Activated CD4-positive, alpha-beta T cell treated with anti-CD3 and anti-CD28 coated beads, Interleukin-2, amount 10 ng/mL, durations not matched to agents 24 days and 14 days (primary cell): ENCODE measurements around the gene TM4SF4. TPM values are rescaled to one million over a fixed set of nuclear protein-coding genes. Genes with fewer than 3 reads are reported as not detected.
A peak's percentile ranks its signal among the peaks of the same experiment; 100 is the strongest.

Experiments
- DNase-seq: peaks from one replicate; pipeline ENCODE4 v3.0.0; 2022
- H3K27ac Mint-ChIP-seq: one replicate; pipeline ENCODE4 v1.8.0; 2022; ENCODE audit warnings: mild to moderate bottlenecking, mixed read lengths
- H3K27me3 Mint-ChIP-seq: one replicate; pipeline ENCODE4 v1.8.0; 2022; ENCODE audit warnings: mixed read lengths
- H3K36me3 Mint-ChIP-seq: one replicate; pipeline ENCODE4 v1.8.0; 2022; ENCODE audit warnings: low read depth, mild to moderate bottlenecking, mixed read lengths
- H3K4me1 Mint-ChIP-seq: one replicate; pipeline ENCODE4 v1.8.0; 2021; ENCODE audit warnings: mixed read lengths
- H3K4me3 Mint-ChIP-seq: one replicate; pipeline ENCODE4 v1.8.0; 2022; ENCODE audit warnings: mild to moderate bottlenecking, moderate library complexity, mixed read lengths
- H3K9me3 Mint-ChIP-seq: one replicate; pipeline ENCODE4 v1.8.0; 2021; ENCODE audit warnings: mixed read lengths
- intact Hi-C: fragments of 100-400 bp; cut with micrococcal nuclease; formaldehyde crosslinking; loops from one replicate; pipeline ENCODE4 v1.15.1; 2023
- total RNA-seq: library from RNA; stranded (reverse); gene quantifications from 2 replicates; pipeline ENCODE4 v1.2.3, GENCODE V29; 2022

Gene TM4SF4
- total RNA-seq, 1 donor from 2014 or later = not detected

GRCh38 chr3:149481491-149481890 lies 7.0 kb downstream of the TM4SF4 start:
- H3K4me1 Mint-ChIP-seq = no peaks in the 10 kb centered on the region
- peaks cover 3% of the 10 kb centered on the region for H3K27me3 Mint-ChIP-seq
- H3K4me3 Mint-ChIP-seq = no peak overlapping the region
- no peaks in the 10 kb centered on the region for H3K9me3 Mint-ChIP-seq
- no peak overlapping the region for H3K27ac Mint-ChIP-seq
- DNase-seq = no peak
- H3K36me3 Mint-ChIP-seq = no peaks in the 10 kb centered on the region
- intact Hi-C loops = loop anchor here (2.0 kb wide), 1 partner anchor 129 kb away; no protein-coding TSS in a partner anchor

GRCh38 chr3:149486726-149487125 lies 12.2 kb downstream of the TM4SF4 start:
- H3K36me3 Mint-ChIP-seq = no peaks in the 10 kb centered on the region
- no peak for DNase-seq
- intact Hi-C loops = no loop called here

GRCh38 chr3:149487598-149488197 lies 13.2 kb downstream of the TM4SF4 start:
- Mint-ChIP-seq H3K4me3 (no peak overlapping the region), H3K9me3 (no peaks in the 10 kb centered on the region), H3K27me3 (peaks cover 21% of the 10 kb centered on the region), H3K4me1 (no peaks in the 10 kb centered on the region), H3K36me3 (no peaks in the 10 kb centered on the region), H3K27ac (no peak overlapping the region)
- intact Hi-C loops = no loop called here
- DNase-seq = peak; percentile 76

More at GRCh38 chr3:149486726-149487125, 12.2 kb downstream of the TM4SF4 start:
- Mint-ChIP-seq H3K4me3 (no peak overlapping the region), H3K4me1 (no peaks in the 10 kb centered on the region), H3K9me3 (no peaks in the 10 kb centered on the region), H3K27me3 (peaks cover 17% of the 10 kb centered on the region), H3K27ac (no peak overlapping the region)

GRCh38 chr3:149489060-149489690 lies 14.7 kb downstream of the TM4SF4 start:
- H3K27me3 Mint-ChIP-seq = peaks cover 18% of the 10 kb centered on the region
- no peak for DNase-seq
- no peak overlapping the region for H3K4me3 Mint-ChIP-seq
- intact Hi-C loops = no loop called here
- no peaks in the 10 kb centered on the region for H3K4me1 Mint-ChIP-seq
- H3K27ac Mint-ChIP-seq = no peak overlapping the region
- H3K9me3 Mint-ChIP-seq = no peaks in the 10 kb centered on the region
- H3K36me3 Mint-ChIP-seq = no peaks in the 10 kb centered on the region

- Mint-ChIP-seq H3K27me3 (peaks cover 19% of the 10 kb centered on the region), H3K4me3 (no peak overlapping the region), H3K36me3 (no peaks in the 10 kb centered on the region), H3K27ac (no peak overlapping the region), H3K9me3 (no peaks in the 10 kb centered on the region), H3K4me1 (no peaks in the 10 kb centered on the region)
- intact Hi-C loops = no loop called here
- DNase-seq = no peak
Measured at GRCh38 chr3:149490260-149490971, 15.9 kb downstream of the TM4SF4 start.

- H3K4me1 Mint-ChIP-seq = no peaks in the 10 kb centered on the region
- H3K4me3 Mint-ChIP-seq = no peak overlapping the region
- no peaks in the 10 kb centered on the region for H3K9me3 Mint-ChIP-seq
- peaks cover 22% of the 10 kb centered on the region for H3K27me3 Mint-ChIP-seq
- no peak overlapping the region for H3K27ac Mint-ChIP-seq
- no peak for DNase-seq
- no peaks in the 10 kb centered on the region for H3K36me3 Mint-ChIP-seq
- intact Hi-C loops = no loop called here
Measured at GRCh38 chr3:149493315-149494021, 19.0 kb downstream of the TM4SF4 start.

GRCh38 chr3:149494022-149494758 lies 19.7 kb downstream of the TM4SF4 start:
- Mint-ChIP-seq H3K4me1 (no peaks in the 10 kb centered on the region), H3K9me3 (no peaks in the 10 kb centered on the region), H3K27ac (no peak overlapping the region), H3K27me3 (peaks cover 21% of the 10 kb centered on the region), H3K4me3 (no peak overlapping the region), H3K36me3 (no peaks in the 10 kb centered on the region)
- intact Hi-C loops = no loop called here
- DNase-seq = peak; percentile 81

- intact Hi-C loops = no loop called here
- Mint-ChIP-seq H3K4me3 (no peak overlapping the region), H3K36me3 (no peaks in the 10 kb centered on the region), H3K4me1 (no peaks in the 10 kb centered on the region), H3K9me3 (no peaks in the 10 kb centered on the region), H3K27me3 (peaks cover 18% of the 10 kb centered on the region), H3K27ac (no peak overlapping the region)
- DNase-seq = no peak
Measured at GRCh38 chr3:149494759-149495580, 20.5 kb downstream of the TM4SF4 start.

GRCh38 chr3:149495581-149496125 lies 21.2 kb downstream of the TM4SF4 start:
- no peaks in the 10 kb centered on the region for H3K4me1 Mint-ChIP-seq
- no peaks in the 10 kb centered on the region for H3K36me3 Mint-ChIP-seq
- no peak for DNase-seq
- H3K9me3 Mint-ChIP-seq = no peaks in the 10 kb centered on the region
- no peak overlapping the region for H3K4me3 Mint-ChIP-seq
- intact Hi-C loops = no loop called here
- no peak overlapping the region for H3K27ac Mint-ChIP-seq
- H3K27me3 Mint-ChIP-seq = peaks cover 12% of the 10 kb centered on the region

GRCh38 chr3:149496891-149497290 lies 22.4 kb downstream of the TM4SF4 start:
- no peaks in the 10 kb centered on the region for H3K4me1 Mint-ChIP-seq
- H3K9me3 Mint-ChIP-seq = no peaks in the 10 kb centered on the region
- H3K27ac Mint-ChIP-seq = no peak overlapping the region
- no peaks in the 10 kb centered on the region for H3K36me3 Mint-ChIP-seq
- intact Hi-C loops = no loop called here
- no peak overlapping the region for H3K4me3 Mint-ChIP-seq
- DNase-seq = no peak
- H3K27me3 Mint-ChIP-seq = peaks cover 16% of the 10 kb centered on the region

GRCh38 chr3:149497966-149498670 lies 23.6 kb downstream of the TM4SF4 start:
- no peaks in the 10 kb centered on the region for H3K4me1 Mint-ChIP-seq
- peaks cover 16% of the 10 kb centered on the region for H3K27me3 Mint-ChIP-seq
- no peaks in the 10 kb centered on the region for H3K36me3 Mint-ChIP-seq
- no peak for DNase-seq
- no peak overlapping the region for H3K27ac Mint-ChIP-seq
- no peak overlapping the region for H3K4me3 Mint-ChIP-seq
- intact Hi-C loops = no loop called here
- no peaks in the 10 kb centered on the region for H3K9me3 Mint-ChIP-seq

GRCh38 chr3:149501524-149501923 lies 27.0 kb downstream of the TM4SF4 start:
- intact Hi-C loops = no loop called here

More at GRCh38 chr3:149501524-149501923, 27.0 kb downstream of the TM4SF4 start:
- Mint-ChIP-seq H3K4me3 (no peak overlapping the region), H3K36me3 (no peaks in the 10 kb centered on the region), H3K27me3 (peaks cover 17% of the 10 kb centered on the region), H3K4me1 (no peaks in the 10 kb centered on the region), H3K27ac (no peak overlapping the region), H3K9me3 (no peaks in the 10 kb centered on the region)
- DNase-seq = no peak
